ENCODE measurements around the gene KLHDC9.

DNA sequence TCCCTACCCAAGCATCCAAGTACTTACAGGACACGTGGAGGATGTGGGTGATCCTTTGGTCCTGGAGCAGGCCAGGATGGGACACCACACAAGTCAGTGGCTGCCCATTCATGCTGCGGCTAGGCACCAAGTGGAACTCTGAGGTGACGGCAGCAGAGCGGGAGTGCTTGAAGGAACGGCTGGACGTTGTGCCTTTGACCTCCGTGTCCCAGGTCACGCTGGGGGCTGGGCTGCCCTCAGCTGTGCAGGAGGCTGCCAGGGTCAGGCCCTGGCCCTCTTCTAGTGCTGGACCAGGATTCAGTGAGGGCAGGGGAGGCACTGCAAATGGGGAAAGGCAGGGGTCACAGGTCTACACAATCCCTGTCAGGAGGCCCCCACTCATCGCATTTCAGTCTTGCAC, 20.7 kb upstream of the KLHDC9 start:
- TF ChIP-seq, protein P1, sequence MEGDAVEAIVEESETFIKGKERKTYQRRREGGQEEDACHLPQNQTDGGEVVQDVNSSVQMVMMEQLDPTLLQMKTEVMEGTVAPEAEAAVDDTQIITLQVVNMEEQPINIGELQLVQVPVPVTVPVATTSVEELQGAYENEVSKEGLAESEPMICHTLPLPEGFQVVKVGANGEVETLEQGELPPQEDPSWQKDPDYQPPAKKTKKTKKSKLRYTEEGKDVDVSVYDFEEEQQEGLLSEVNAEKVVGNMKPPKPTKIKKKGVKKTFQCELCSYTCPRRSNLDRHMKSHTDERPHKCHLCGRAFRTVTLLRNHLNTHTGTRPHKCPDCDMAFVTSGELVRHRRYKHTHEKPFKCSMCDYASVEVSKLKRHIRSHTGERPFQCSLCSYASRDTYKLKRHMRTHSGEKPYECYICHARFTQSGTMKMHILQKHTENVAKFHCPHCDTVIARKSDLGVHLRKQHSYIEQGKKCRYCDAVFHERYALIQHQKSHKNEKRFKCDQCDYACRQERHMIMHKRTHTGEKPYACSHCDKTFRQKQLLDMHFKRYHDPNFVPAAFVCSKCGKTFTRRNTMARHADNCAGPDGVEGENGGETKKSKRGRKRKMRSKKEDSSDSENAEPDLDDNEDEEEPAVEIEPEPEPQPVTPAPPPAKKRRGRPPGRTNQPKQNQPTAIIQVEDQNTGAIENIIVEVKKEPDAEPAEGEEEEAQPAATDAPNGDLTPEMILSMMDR (IDR thresholded peaks at IDR 0.05), result no peak
- TF ChIP-seq ESRRA (IDR thresholded peaks at IDR 0.05; ENCODE audit: borderline replicate concordance, low read length) (no peak), RCOR1 (IDR thresholded peaks at IDR 0.05; ENCODE audit: low read depth, low read length) (no peak), MYC (IDR thresholded peaks at IDR 0.05; ENCODE audit: borderline replicate concordance, low read length) (no peak)
- TF ChIP-seq, protein P2, sequence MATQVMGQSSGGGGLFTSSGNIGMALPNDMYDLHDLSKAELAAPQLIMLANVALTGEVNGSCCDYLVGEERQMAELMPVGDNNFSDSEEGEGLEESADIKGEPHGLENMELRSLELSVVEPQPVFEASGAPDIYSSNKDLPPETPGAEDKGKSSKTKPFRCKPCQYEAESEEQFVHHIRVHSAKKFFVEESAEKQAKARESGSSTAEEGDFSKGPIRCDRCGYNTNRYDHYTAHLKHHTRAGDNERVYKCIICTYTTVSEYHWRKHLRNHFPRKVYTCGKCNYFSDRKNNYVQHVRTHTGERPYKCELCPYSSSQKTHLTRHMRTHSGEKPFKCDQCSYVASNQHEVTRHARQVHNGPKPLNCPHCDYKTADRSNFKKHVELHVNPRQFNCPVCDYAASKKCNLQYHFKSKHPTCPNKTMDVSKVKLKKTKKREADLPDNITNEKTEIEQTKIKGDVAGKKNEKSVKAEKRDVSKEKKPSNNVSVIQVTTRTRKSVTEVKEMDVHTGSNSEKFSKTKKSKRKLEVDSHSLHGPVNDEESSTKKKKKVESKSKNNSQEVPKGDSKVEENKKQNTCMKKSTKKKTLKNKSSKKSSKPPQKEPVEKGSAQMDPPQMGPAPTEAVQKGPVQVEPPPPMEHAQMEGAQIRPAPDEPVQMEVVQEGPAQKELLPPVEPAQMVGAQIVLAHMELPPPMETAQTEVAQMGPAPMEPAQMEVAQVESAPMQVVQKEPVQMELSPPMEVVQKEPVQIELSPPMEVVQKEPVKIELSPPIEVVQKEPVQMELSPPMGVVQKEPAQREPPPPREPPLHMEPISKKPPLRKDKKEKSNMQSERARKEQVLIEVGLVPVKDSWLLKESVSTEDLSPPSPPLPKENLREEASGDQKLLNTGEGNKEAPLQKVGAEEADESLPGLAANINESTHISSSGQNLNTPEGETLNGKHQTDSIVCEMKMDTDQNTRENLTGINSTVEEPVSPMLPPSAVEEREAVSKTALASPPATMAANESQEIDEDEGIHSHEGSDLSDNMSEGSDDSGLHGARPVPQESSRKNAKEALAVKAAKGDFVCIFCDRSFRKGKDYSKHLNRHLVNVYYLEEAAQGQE (IDR thresholded peaks at IDR 0.05), result no peak
- TF ChIP-seq, protein P3, sequence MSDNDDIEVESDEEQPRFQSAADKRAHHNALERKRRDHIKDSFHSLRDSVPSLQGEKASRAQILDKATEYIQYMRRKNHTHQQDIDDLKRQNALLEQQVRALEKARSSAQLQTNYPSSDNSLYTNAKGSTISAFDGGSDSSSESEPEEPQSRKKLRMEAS (IDR thresholded peaks at IDR 0.05), result no peak

All from A549 (cell line).